Measurements from ENCODE around the gene NSMCE3.
A peak's percentile ranks its signal among the peaks of the same experiment; 100 is the strongest.
"Not testable (repeated sequence)": the region's sequence is repeated elsewhere in the genome, so short reads cannot be mapped to it uniquely, and the experiment has no call there.

Gene NSMCE3

GRCh38 chr15:29270169-29270955 lies 740 bp upstream of the NSMCE3 start:
- DNase-seq: peak; percentile 60

GRCh38 chr15:29268706-29269484 lies 727 bp downstream of the NSMCE3 start:
- DNase-seq: peak; percentile 29

GRCh38 chr15:29266052-29266582 lies 3.5 kb downstream of the NSMCE3 start:
- DNase-seq: no peak

GRCh38 chr15:29263289-29263688 lies 6.3 kb downstream of the NSMCE3 start:
- DNase-seq: no peak

GRCh38 chr15:29262738-29263137 lies 6.9 kb downstream of the NSMCE3 start:
- no peak for DNase-seq

- no peak for DNase-seq
These were observed 8.7 kb downstream of the NSMCE3 start for GRCh38 chr15:29260896-29261295.

- DNase-seq: no peak
These were observed 10.4 kb downstream of the NSMCE3 start for GRCh38 chr15:29259233-29259632.

GRCh38 chr15:29252234-29252633 lies 17.4 kb downstream of the NSMCE3 start:
- DNase-seq: no peak

GRCh38 chr15:29244544-29244943 lies 25.1 kb downstream of the NSMCE3 start:
- DNase-seq: no peak

GRCh38 chr15:29244123-29244522 lies 25.5 kb downstream of the NSMCE3 start:
- DNase-seq: no peak

- DNase-seq: peak; percentile 40
These were observed 27.0 kb downstream of the NSMCE3 start for GRCh38 chr15:29242456-29243242.

GRCh38 chr15:29241207-29241606 lies 28.4 kb downstream of the NSMCE3 start:
- no peak for DNase-seq

- no peak for DNase-seq
These were observed 30.2 kb downstream of the NSMCE3 start for GRCh38 chr15:29239395-29239794.

- DNase-seq: no peak
These were observed 36.1 kb downstream of the NSMCE3 start for GRCh38 chr15:29233566-29233965.

- DNase-seq: peak; percentile 6
These were observed 43.0 kb downstream of the NSMCE3 start for GRCh38 chr15:29226436-29227208.

- DNase-seq: no peak
These were observed 43.9 kb downstream of the NSMCE3 start for GRCh38 chr15:29225534-29226234.

GRCh38 chr15:29224987-29225363 lies 44.6 kb downstream of the NSMCE3 start:
- DNase-seq: not testable (repeated sequence)

- DNase-seq: not testable (repeated sequence)
These were observed 45.2 kb downstream of the NSMCE3 start for GRCh38 chr15:29224235-29224986.

GRCh38 chr15:29223640-29224039 lies 46.0 kb downstream of the NSMCE3 start:
- DNase-seq: no peak

- DNase-seq: no peak
These were observed 47.3 kb downstream of the NSMCE3 start for GRCh38 chr15:29222129-29222853.
